OCI-LY3 (cell line): ENCODE results near the gene APOA4.
"Not testable (repeated sequence)": the region's sequence is repeated elsewhere in the genome, so short reads cannot be mapped to it uniquely, and the experiment has no call there.

Source experiments
- CTCF ChIP-seq: fragments of 200-600, 300-600 bp; sonication (generic); IDR thresholded peaks from 2 replicates; pipeline ENCODE4 v1.5.1; 2014; ENCODE audit warnings: antibody characterized with exemption, low read length, low read depth
- EZH2phosphoT487 ChIP-seq: fragments of 200-600 bp; shearing (Covaris generic); IDR thresholded peaks from 2 replicates; pipeline ENCODE4 v1.6.1; 2018; ENCODE audit warnings: antibody characterized with exemption, mixed run types, low read depth

GRCh38 chr11:116834535-116835041 lies 11.5 kb upstream of the APOA4 start:
- not testable (repeated sequence) for TF ChIP-seq CTCF, EZH2phosphoT487
